NB4 (cell line): ENCODE measurements around the gene TASOR2.

Source experiments
- DNase-seq: peaks from one replicate; pipeline ENCODE4 v3.0.0; 2010; ENCODE audit warnings: low read depth
- H3K4me3 ChIP-seq: one replicate; pipeline ENCODE4 v1.5.1; 2011; ENCODE audit warnings: mild to moderate bottlenecking, low read depth, low read length, moderate library complexity
- CTCF ChIP-seq: IDR thresholded peaks from one replicate; pipeline ENCODE4 v1.5.1; 2012; ENCODE audit warnings: low read depth, low read length
- MAX ChIP-seq: IDR thresholded peaks from 2 replicates; pipeline ENCODE4 v1.6.1; 2011; ENCODE audit warnings: low read depth, low read length
- MYC ChIP-seq: IDR thresholded peaks from 2 replicates; pipeline ENCODE4 v1.6.1; 2011; ENCODE audit warnings: low read depth, low read length
- POLR2A ChIP-seq: IDR thresholded peaks from 2 replicates; pipeline ENCODE4 v1.6.1; 2011; ENCODE audit warnings: mild to moderate bottlenecking; ENCODE audit not compliant: insufficient read length; ENCODE audit errors: extremely low read depth

The TASOR2 gene

DNA sequence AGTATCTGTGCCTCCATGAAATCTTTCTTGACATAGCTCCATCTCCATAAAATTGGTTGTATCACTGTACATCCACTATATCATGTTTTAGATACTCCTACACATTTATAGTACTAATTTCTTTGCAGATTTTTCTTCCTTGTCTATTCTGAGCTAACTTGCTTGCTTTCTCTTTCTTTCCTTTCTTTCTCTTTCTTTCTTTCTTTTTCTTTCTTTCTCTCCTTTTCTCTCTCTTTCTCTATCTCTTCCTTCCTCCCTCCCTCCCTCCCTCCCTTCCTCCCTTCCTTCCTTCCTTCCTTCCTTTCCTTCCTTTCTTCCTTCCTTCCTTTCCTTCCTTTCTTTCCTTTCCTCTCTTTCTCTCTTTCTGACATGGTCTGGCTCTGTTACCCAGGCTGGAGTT lies 23.7 kb downstream of the TASOR2 start:
- DNase-seq, result no peak

DNA sequence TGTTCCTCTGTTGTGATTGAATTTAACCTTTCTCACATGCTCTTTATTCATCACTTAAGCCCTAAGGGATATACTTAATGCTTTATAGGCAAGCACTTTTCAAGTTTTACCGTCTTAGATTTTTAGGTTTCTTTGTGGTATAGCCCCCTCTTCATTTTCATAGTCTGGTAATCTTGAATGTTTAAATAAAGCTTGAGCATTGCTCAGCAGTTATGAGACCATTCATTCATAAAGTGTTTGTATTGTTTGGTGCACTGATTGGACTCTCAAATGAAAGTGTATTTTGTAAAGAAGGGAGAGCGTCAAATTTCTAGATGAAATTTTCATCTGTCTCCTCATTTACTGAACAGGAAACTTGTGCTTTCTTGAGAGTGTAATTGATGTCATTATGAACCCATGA lies 25.2 kb downstream of the TASOR2 start:
- DNase-seq, result no peak
- H3K4me3 ChIP-seq, result no peak overlapping the region
- no peak for TF ChIP-seq CTCF
- no peak for TF ChIP-seq POLR2A
- no peak for TF ChIP-seq MAX
- no peak for TF ChIP-seq MYC

More for the DNA sequence above, 23.7 kb downstream of the TASOR2 start:
- no peak overlapping the region for H3K4me3 ChIP-seq
- TF ChIP-seq MYC (no peak), MAX (no peak), POLR2A (no peak), CTCF (no peak)

DNA sequence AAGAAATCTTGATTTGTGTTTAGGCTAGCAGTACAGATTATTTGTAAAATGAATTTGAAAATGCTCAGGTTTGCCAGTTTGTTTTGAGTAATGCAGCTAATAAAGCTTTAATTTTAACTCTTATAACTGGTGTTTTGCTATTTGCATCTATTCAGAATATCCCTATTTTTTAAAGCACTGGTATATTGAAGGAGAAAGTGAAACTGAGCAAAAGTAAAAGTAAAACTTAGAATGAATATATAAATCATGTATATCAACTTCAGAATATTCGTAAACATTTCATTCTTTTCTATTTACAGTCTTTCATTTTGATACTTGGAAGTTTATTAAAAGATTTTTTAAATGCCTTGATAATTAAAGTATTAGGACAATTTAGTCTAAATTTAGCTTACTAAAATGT lies 26.2 kb downstream of the TASOR2 start:
- no peak for DNase-seq
- TF ChIP-seq MYC (no peak), MAX (no peak), CTCF (no peak), POLR2A (no peak)
- H3K4me3 ChIP-seq, result no peak overlapping the region

- TF ChIP-seq CTCF, result no peak
- TF ChIP-seq POLR2A, result no peak
- TF ChIP-seq MYC, result no peak
- TF ChIP-seq MAX, result no peak
- no peak for DNase-seq
- H3K4me3 ChIP-seq, result no peak overlapping the region
Observed at GRCh38 chr10:5711642-5712041, 27.0 kb downstream of the TASOR2 start.

DNA sequence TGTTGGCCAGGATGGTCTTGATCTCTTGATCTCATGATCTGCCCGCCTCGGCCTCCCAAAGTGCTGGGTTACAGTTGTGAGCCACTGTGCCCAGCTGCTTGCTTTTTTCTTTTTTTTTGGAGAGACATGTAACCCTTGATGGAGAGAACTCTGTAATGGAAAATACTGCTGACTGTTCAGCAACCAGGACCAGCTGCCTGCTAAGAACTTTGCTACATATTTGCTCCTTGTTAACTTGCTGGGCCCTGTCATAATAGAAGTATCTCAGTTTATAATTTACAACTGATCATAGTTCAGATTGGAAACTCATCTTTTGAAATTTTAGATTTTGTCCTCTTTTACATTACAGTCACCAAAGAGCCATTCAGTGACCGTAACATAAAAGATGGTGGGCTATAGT lies 34.9 kb downstream of the TASOR2 start:
- no peak overlapping the region for H3K4me3 ChIP-seq
- TF ChIP-seq POLR2A, result no peak
- TF ChIP-seq MAX, result no peak
- TF ChIP-seq MYC, result no peak
- no peak for TF ChIP-seq CTCF
- no peak for DNase-seq

GRCh38 chr10:5720182-5720581 lies 35.5 kb downstream of the TASOR2 start:
- DNase-seq, result no peak
- TF ChIP-seq MAX, result no peak
- no peak for TF ChIP-seq CTCF
- TF ChIP-seq MYC, result no peak
- no peak for TF ChIP-seq POLR2A
- H3K4me3 ChIP-seq, result no peak overlapping the region
